Coronary artery (tissue), 2 donors: ENCODE results near the gene UNC13C.

Source experiments
- DNase-seq: peaks from one replicate; pipeline ENCODE4 v3.0.0-alpha.2; 2017; ENCODE audit warnings: low spot score
- H3K27ac ChIP-seq, 2 donors: fragments of 200-600 bp; sonication (generic); one replicate each; pipeline ENCODE4 v1.5.1; 2016 to 2019
- H3K4me3 ChIP-seq: fragments of 200-600 bp; sonication (generic); 2 replicates; pipeline ENCODE4 v1.5.1; 2016; ENCODE audit warnings: mild to moderate bottlenecking, moderate library complexity
- TF ChIP-seq, protein P1 (sequence below): fragments of 200-600 bp; sonication (generic); IDR thresholded peaks from one replicate; pipeline ENCODE4 v1.5.1; 2019; ENCODE audit warnings: antibody characterized with exemption

The UNC13C gene

DNA sequence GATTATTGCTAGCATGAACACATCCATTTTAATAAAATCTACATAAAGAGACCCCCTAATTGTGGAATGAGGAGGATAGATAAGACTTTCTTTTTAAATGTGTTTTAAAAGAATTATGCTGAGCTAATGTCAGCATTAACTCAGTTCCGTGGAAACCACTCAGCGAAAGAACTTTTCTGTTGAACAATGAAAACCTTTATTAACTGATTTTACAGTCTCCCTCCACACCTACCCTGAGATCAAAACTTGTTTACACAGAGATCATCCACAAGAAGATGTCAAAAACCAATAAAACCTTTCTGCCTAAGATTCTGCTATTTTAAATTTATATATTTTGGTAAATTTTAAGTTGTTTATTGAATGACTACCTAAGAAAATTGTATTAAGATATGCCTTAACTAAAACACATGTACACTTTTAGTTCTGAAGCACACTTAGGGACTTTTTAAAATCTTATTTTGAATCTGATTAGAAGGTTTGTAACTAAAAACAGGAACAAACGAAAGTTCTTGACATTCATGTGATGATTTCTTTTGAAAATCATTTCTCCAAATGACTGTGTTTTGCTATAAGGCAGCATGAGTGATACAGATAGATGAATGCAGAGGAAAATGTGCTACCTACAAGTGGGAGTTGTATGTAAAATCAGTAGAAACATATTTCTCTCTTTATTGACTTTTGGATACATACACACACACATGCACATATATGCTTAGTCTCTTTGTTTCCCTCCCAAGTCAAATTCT, 369.0 kb downstream of the UNC13C start:
- H3K27ac ChIP-seq: no peak overlapping the region
- no peak overlapping the region for H3K4me3 ChIP-seq
- TF ChIP-seq, protein P1, sequence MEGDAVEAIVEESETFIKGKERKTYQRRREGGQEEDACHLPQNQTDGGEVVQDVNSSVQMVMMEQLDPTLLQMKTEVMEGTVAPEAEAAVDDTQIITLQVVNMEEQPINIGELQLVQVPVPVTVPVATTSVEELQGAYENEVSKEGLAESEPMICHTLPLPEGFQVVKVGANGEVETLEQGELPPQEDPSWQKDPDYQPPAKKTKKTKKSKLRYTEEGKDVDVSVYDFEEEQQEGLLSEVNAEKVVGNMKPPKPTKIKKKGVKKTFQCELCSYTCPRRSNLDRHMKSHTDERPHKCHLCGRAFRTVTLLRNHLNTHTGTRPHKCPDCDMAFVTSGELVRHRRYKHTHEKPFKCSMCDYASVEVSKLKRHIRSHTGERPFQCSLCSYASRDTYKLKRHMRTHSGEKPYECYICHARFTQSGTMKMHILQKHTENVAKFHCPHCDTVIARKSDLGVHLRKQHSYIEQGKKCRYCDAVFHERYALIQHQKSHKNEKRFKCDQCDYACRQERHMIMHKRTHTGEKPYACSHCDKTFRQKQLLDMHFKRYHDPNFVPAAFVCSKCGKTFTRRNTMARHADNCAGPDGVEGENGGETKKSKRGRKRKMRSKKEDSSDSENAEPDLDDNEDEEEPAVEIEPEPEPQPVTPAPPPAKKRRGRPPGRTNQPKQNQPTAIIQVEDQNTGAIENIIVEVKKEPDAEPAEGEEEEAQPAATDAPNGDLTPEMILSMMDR: no peak
- no peak for DNase-seq

DNA sequence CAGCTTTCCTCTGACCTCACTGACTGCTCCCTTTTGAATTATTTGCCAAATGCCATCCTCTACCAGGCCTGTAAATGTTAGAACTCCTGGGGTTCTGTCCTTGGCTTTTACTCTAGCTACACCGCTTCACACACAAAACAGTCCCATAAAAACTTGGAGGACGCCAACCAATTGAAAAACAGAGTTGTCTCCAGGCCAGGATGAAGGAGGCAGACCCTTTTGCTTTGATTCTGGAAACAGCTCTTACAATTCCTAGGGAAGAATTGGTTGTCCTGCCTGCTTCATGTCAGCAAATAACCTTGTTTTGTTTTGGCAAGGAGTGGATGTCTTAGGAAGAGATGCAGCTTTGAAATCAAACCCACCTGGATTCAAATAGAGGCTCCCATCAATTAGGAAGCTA, 375.5 kb downstream of the UNC13C start:
- no peak for DNase-seq
- no peak overlapping the region for H3K4me3 ChIP-seq
- TF ChIP-seq, protein P1: no peak
- H3K27ac ChIP-seq: no peak overlapping the region

DNA sequence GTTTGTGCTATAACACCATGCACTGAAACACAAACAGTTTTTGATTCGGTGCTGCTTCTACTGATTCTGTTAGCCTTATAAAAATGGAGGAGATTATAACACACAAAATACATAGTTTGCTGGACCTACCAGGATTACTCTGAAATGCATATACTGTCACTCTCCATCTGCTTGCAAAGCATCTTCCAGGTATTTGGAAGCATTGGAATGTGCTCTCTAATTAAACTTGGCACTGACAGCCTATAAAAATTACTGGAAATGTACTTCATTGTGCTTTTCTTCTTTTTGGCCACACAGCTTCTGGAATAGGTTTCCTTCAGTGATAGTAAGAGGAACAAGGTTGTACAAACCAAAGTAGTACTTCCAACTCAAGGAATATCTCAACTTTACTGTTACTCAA, 376.1 kb downstream of the UNC13C start:
- Histone ChIP-seq H3K27ac (no peak overlapping the region), H3K4me3 (no peak overlapping the region)
- TF ChIP-seq, protein P1: no peak
- no peak for DNase-seq

DNA sequence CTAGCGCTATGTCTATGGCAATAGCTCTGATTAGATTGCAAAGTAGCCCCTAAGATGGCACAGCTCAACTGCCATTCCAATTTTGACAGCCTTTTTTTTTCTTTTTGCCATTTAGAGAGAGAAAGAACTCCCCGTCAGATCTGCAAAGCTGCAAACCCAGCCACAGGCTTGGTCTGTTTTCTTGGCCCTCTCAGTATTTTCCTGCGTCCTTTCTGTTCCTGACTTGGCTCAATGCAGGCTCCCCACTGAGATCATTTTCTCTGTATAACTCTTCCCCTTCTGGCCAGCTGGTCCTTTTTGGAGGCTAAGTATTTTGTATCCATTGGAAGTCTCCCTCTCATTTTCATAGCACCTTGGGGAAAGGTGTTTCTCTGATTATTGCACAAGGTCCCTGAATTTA, 386.7 kb downstream of the UNC13C start:
- Histone ChIP-seq H3K4me3 (no peak overlapping the region), H3K27ac (no peak overlapping the region)
- TF ChIP-seq, protein P1: no peak
- no peak for DNase-seq

DNA sequence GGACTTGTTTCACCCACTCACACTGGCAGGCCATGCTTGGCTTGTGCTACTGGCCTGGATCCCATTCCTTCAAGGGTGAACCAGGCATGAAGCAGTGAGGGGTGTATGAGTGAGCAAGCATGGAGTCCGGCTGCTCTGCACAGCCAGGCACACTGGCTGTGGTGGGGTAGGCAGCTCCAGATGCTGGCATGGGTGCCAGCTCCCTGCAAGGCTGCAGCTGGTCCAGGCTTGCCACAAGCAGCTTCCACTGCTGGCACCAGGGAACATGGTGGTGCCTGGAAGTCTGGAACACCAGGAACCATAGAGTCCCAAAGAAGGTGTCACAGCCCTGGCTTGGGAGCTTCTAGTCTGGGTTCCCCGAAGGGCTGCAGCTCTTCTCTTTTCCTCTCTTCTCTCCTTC, 395.1 kb downstream of the UNC13C start:
- no peak for DNase-seq
- Histone ChIP-seq H3K4me3 (no peak overlapping the region), H3K27ac (no peak overlapping the region)
- TF ChIP-seq, protein P1: no peak

DNA sequence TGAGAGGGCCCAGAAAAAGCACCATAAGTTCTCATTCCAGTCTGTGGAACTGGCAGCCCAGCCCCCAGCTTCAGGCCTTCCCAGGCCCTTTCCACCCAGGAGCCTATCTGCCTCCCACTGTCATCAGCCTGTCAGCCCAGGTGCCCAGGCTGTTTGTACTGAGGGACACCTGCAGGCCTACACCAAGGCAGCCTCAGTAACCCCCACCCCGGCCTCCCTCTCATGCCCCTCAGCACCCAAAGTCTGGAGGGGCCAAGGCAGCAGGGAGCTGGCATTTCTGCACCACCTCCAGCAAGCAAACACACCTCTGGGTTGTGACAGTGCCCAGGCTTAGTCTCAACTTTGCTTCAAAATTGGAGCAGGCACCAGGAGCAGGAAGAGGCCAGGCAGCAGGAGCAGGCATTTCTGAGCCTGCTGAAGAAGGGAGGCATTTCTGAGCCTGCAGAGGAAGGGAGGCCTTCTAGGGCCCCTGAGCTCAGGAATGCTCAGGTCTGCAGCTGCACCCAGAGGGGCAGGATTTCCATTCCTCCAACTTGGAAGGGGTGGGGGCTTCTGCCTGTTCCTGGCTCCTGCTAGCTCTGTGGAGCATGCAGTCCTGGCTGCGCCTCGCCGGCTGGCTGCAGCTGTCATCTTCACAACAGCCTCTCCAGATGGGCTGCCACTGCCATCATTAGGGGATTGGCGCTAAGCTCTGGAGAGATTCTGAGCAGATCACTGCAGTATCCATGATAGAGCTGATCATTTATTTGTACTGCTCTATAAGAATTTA, 396.1 kb downstream of the UNC13C start:
- Histone ChIP-seq H3K4me3 (no peak overlapping the region), H3K27ac (no peak overlapping the region)
- TF ChIP-seq, protein P1: no peak
- DNase-seq: no peak

DNA sequence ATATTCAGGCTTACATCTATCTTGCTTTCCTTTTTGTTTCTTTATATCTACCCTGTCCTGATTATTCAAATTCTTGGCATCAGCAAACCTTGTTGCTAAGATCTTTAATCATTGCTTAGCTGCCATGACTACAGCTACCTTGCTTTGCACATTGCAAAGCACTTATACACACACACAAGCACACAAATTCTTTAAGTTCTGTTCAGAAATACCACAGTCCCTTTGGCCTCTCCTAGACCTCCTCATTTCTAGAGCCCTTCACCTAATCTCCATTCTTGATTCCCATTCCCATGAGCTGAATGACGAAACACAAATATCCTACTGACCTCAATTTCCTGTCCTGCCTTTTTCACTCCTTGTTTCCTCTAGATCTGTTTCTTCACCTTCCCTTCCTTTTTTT, 409.6 kb downstream of the UNC13C start:
- TF ChIP-seq, protein P1: no peak
- Histone ChIP-seq H3K27ac (no peak overlapping the region), H3K4me3 (no peak overlapping the region)
- no peak for DNase-seq
